ENCODE measurements around the gene CD300LD. TPM values are rescaled to one million over a fixed set of nuclear protein-coding genes. Genes with fewer than 3 reads are reported as not detected.
A peak's percentile ranks its signal among the peaks of the same experiment; 100 is the strongest.
"Not testable (repeated sequence)": the region's sequence is repeated elsewhere in the genome, so short reads cannot be mapped to it uniquely, and the experiment has no call there.

CD300LD gene
- total RNA-seq, 1 experiment from 2014 or later: not detected

- DNase-seq: no peak
- H3K4me2 ChIP-seq (ENCODE audit: low read depth, low read length, poor library complexity, severe bottlenecking): no peak overlapping the region
- no peaks in the 10 kb centered on the region for H3K9me2 ChIP-seq (replicated peaks; ENCODE audit: insufficient read depth, low read length)
- H2AFZ ChIP-seq (ENCODE audit: low read length): no peak overlapping the region
- no peaks in the 10 kb centered on the region for H3K79me2 ChIP-seq (ENCODE audit: low read length)
- H3K36me3 ChIP-seq (ENCODE audit: insufficient read depth, low read length): no peaks in the 10 kb centered on the region
- H3K27ac ChIP-seq (ENCODE audit: low read length): no peak overlapping the region
- H4K20me1 ChIP-seq (ENCODE audit: insufficient read depth, low read depth, low read length): no peaks in the 10 kb centered on the region
- H3K9me3 ChIP-seq (ENCODE audit: low read length): no peaks in the 10 kb centered on the region
- H3K4me3 ChIP-seq (ENCODE audit: low read length): no peak overlapping the region
- H3K9ac ChIP-seq (ENCODE audit: low read length): no peak overlapping the region
- H3K27me3 ChIP-seq (ENCODE audit: low read length): no peaks in the 10 kb centered on the region
- H3K4me1 ChIP-seq (ENCODE audit: low read length): peaks cover 5% of the 10 kb centered on the region
These were observed 40.5 kb upstream of the CD300LD start for GRCh38 chr17:74632617-74633016.

- H3K4me2 ChIP-seq (ENCODE audit: low read depth, low read length, poor library complexity, severe bottlenecking): no peak overlapping the region
- H3K9me2 ChIP-seq (replicated peaks; ENCODE audit: insufficient read depth, low read length): no peaks in the 10 kb centered on the region
- no peaks in the 10 kb centered on the region for H3K79me2 ChIP-seq (ENCODE audit: low read length)
- H3K4me3 ChIP-seq (ENCODE audit: low read length): no peak overlapping the region
- H3K27ac ChIP-seq (ENCODE audit: low read length): no peak overlapping the region
- DNase-seq: peak; percentile 61
- no peak overlapping the region for H3K9ac ChIP-seq (ENCODE audit: low read length)
- no peaks in the 10 kb centered on the region for H3K9me3 ChIP-seq (ENCODE audit: low read length)
- peaks cover 5% of the 10 kb centered on the region for H3K4me1 ChIP-seq (ENCODE audit: low read length)
- no peaks in the 10 kb centered on the region for H4K20me1 ChIP-seq (ENCODE audit: insufficient read depth, low read depth, low read length)
- no peaks in the 10 kb centered on the region for H3K36me3 ChIP-seq (ENCODE audit: insufficient read depth, low read length)
- no peak overlapping the region for H2AFZ ChIP-seq (ENCODE audit: low read length)
- no peaks in the 10 kb centered on the region for H3K27me3 ChIP-seq (ENCODE audit: low read length)
These were observed 39.7 kb upstream of the CD300LD start for GRCh38 chr17:74631468-74632450.

GRCh38 chr17:74630251-74630650 is 38.2 kb upstream of the CD300LD start:
- H3K4me2 ChIP-seq (ENCODE audit: low read depth, low read length, poor library complexity, severe bottlenecking); H3K9me2 ChIP-seq (replicated peaks; ENCODE audit: insufficient read depth, low read length); H3K9me3 ChIP-seq (ENCODE audit: low read length); H3K9ac ChIP-seq (ENCODE audit: low read length); DNase-seq; H3K27ac ChIP-seq (ENCODE audit: low read length); H2AFZ ChIP-seq (ENCODE audit: low read length); H3K4me1 ChIP-seq (ENCODE audit: low read length); H3K79me2 ChIP-seq (ENCODE audit: low read length); H3K36me3 ChIP-seq (ENCODE audit: insufficient read depth, low read length); H3K4me3 ChIP-seq (ENCODE audit: low read length); H3K27me3 ChIP-seq (ENCODE audit: low read length); H4K20me1 ChIP-seq (ENCODE audit: insufficient read depth, low read depth, low read length): not testable (repeated sequence)

GRCh38 chr17:74625661-74626060 is 33.6 kb upstream of the CD300LD start:
- no peak overlapping the region for H3K4me2 ChIP-seq (ENCODE audit: low read depth, low read length, poor library complexity, severe bottlenecking)
- DNase-seq: no peak

GRCh38 chr17:74624131-74624530 is 32.0 kb upstream of the CD300LD start:
- H3K9ac ChIP-seq (ENCODE audit: low read length): no peak overlapping the region
- no peaks in the 10 kb centered on the region for H4K20me1 ChIP-seq (ENCODE audit: insufficient read depth, low read depth, low read length)
- H3K4me2 ChIP-seq (ENCODE audit: low read depth, low read length, poor library complexity, severe bottlenecking): no peak overlapping the region
- no peak overlapping the region for H3K4me3 ChIP-seq (ENCODE audit: low read length)
- no peak overlapping the region for H3K27ac ChIP-seq (ENCODE audit: low read length)
- no peaks in the 10 kb centered on the region for H3K79me2 ChIP-seq (ENCODE audit: low read length)
- no peaks in the 10 kb centered on the region for H3K36me3 ChIP-seq (ENCODE audit: insufficient read depth, low read length)
- H3K27me3 ChIP-seq (ENCODE audit: low read length): no peaks in the 10 kb centered on the region
- H3K9me2 ChIP-seq (replicated peaks; ENCODE audit: insufficient read depth, low read length): no peaks in the 10 kb centered on the region
- H3K4me1 ChIP-seq (ENCODE audit: low read length): no peaks in the 10 kb centered on the region
- DNase-seq: no peak
- H3K9me3 ChIP-seq (ENCODE audit: low read length): no peaks in the 10 kb centered on the region
- H2AFZ ChIP-seq (ENCODE audit: low read length): no peak overlapping the region

More at GRCh38 chr17:74625661-74626060, 33.6 kb upstream of the CD300LD start:
- Histone ChIP-seq H3K9me3 (ENCODE audit: low read length) (no peaks in the 10 kb centered on the region), H3K36me3 (ENCODE audit: insufficient read depth, low read length) (no peaks in the 10 kb centered on the region), H3K27me3 (ENCODE audit: low read length) (no peaks in the 10 kb centered on the region), H3K4me3 (ENCODE audit: low read length) (no peak overlapping the region), H4K20me1 (ENCODE audit: insufficient read depth, low read depth, low read length) (no peaks in the 10 kb centered on the region), H3K27ac (ENCODE audit: low read length) (no peak overlapping the region), H3K4me1 (ENCODE audit: low read length) (no peaks in the 10 kb centered on the region), H2AFZ (ENCODE audit: low read length) (no peak overlapping the region), H3K9me2 (replicated peaks; ENCODE audit: insufficient read depth, low read length) (no peaks in the 10 kb centered on the region), H3K9ac (ENCODE audit: low read length) (no peak overlapping the region), H3K79me2 (ENCODE audit: low read length) (no peaks in the 10 kb centered on the region)

- no peaks in the 10 kb centered on the region for H3K79me2 ChIP-seq (ENCODE audit: low read length)
- no peaks in the 10 kb centered on the region for H4K20me1 ChIP-seq (ENCODE audit: insufficient read depth, low read depth, low read length)
- H2AFZ ChIP-seq (ENCODE audit: low read length): no peak within 1 kb of the TSS
- no peak for DNase-seq
- no peaks in the 10 kb centered on the region for H3K9me2 ChIP-seq (replicated peaks; ENCODE audit: insufficient read depth, low read length)
- no peaks in the 10 kb centered on the region for H3K36me3 ChIP-seq (ENCODE audit: insufficient read depth, low read length)
- H3K4me2 ChIP-seq (ENCODE audit: low read depth, low read length, poor library complexity, severe bottlenecking): no peak within 1 kb of the TSS
- no peak within 1 kb of the TSS for H3K4me3 ChIP-seq (ENCODE audit: low read length)
- no peak within 1 kb of the TSS for H3K9ac ChIP-seq (ENCODE audit: low read length)
- no peak within 1 kb of the TSS for H3K27ac ChIP-seq (ENCODE audit: low read length)
- H3K4me1 ChIP-seq (ENCODE audit: low read length): no peaks in the 10 kb centered on the region
- no peaks in the 10 kb centered on the region for H3K27me3 ChIP-seq (ENCODE audit: low read length)
- H3K9me3 ChIP-seq (ENCODE audit: low read length): no peaks in the 10 kb centered on the region
These were observed 31.6 kb upstream of the CD300LD start, which contains the start of gene CD300E for GRCh38 chr17:74623693-74624093. CD300E (minus strand) TSS chr17:74623738; CDS start chr17:74623621, 117 bp downstream.

GRCh38 chr17:74619077-74619673 is 27.1 kb upstream of the CD300LD start:
- DNase-seq: no peak
- H3K4me3 ChIP-seq (ENCODE audit: low read length): no peak overlapping the region
- H3K79me2 ChIP-seq (ENCODE audit: low read length): no peaks in the 10 kb centered on the region
- H3K9me2 ChIP-seq (replicated peaks; ENCODE audit: insufficient read depth, low read length): no peaks in the 10 kb centered on the region
- no peak overlapping the region for H3K27ac ChIP-seq (ENCODE audit: low read length)
- no peaks in the 10 kb centered on the region for H3K9me3 ChIP-seq (ENCODE audit: low read length)
- no peak overlapping the region for H3K4me2 ChIP-seq (ENCODE audit: low read depth, low read length, poor library complexity, severe bottlenecking)
- H2AFZ ChIP-seq (ENCODE audit: low read length): no peak overlapping the region
- no peaks in the 10 kb centered on the region for H3K27me3 ChIP-seq (ENCODE audit: low read length)
- no peak overlapping the region for H3K9ac ChIP-seq (ENCODE audit: low read length)
- no peaks in the 10 kb centered on the region for H3K36me3 ChIP-seq (ENCODE audit: insufficient read depth, low read length)
- H4K20me1 ChIP-seq (ENCODE audit: insufficient read depth, low read depth, low read length): no peaks in the 10 kb centered on the region
- H3K4me1 ChIP-seq (ENCODE audit: low read length): no peaks in the 10 kb centered on the region

GRCh38 chr17:74618451-74618850 is 26.4 kb upstream of the CD300LD start:
- H2AFZ ChIP-seq (ENCODE audit: low read length): no peak overlapping the region
- no peak overlapping the region for H3K4me2 ChIP-seq (ENCODE audit: low read depth, low read length, poor library complexity, severe bottlenecking)
- no peaks in the 10 kb centered on the region for H4K20me1 ChIP-seq (ENCODE audit: insufficient read depth, low read depth, low read length)
- no peak overlapping the region for H3K9ac ChIP-seq (ENCODE audit: low read length)
- H3K9me3 ChIP-seq (ENCODE audit: low read length): no peaks in the 10 kb centered on the region
- H3K27ac ChIP-seq (ENCODE audit: low read length): no peak overlapping the region
- no peak overlapping the region for H3K4me3 ChIP-seq (ENCODE audit: low read length)
- H3K9me2 ChIP-seq (replicated peaks; ENCODE audit: insufficient read depth, low read length): no peaks in the 10 kb centered on the region
- no peaks in the 10 kb centered on the region for H3K4me1 ChIP-seq (ENCODE audit: low read length)
- no peaks in the 10 kb centered on the region for H3K27me3 ChIP-seq (ENCODE audit: low read length)
- no peaks in the 10 kb centered on the region for H3K36me3 ChIP-seq (ENCODE audit: insufficient read depth, low read length)
- no peak for DNase-seq
- H3K79me2 ChIP-seq (ENCODE audit: low read length): no peaks in the 10 kb centered on the region

All from Karpas-422 (cell line).